GM21381 (cell line): Measurements from ENCODE around the gene SASS6.
"Not testable (repeated sequence)": the region's sequence is repeated elsewhere in the genome, so short reads cannot be mapped to it uniquely, and the experiment has no call there.

Experiments used
- ATAC-seq: cut with Tn5 transposase; IDR thresholded peaks from one replicate; pipeline ENCODE4 v1.9.1; 2021; ENCODE audit warnings: mild to moderate bottlenecking, moderate library complexity; ENCODE audit not compliant: unreplicated experiment

The SASS6 gene

DNA sequence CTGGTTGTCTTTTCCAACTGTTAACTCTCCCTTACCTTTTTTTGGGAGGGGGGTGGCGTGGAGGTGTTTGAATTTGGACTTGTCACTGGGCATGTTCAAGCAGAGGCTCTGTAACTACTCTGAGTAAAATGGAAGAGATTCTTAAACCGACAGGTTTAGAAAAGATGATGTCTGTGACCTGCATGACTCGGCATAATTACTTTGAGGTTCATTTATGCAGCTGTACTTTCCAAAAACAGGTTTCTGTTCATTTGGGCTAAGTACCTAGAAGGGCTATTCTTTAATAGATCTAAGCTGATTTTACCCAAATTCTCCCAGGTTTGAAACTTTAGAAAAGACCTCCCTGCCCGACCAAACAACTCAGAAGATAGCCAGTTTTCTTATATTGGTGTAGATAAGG is 82.6 kb downstream of the SASS6 start:
- ATAC-seq, result no peak

- ATAC-seq, result not testable (repeated sequence)
Observed at GRCh38 chr1:100047235-100047708, 85.5 kb downstream of the SASS6 start.

- ATAC-seq, result no peak
Observed at GRCh38 chr1:100045206-100045605, 87.5 kb downstream of the SASS6 start.

DNA sequence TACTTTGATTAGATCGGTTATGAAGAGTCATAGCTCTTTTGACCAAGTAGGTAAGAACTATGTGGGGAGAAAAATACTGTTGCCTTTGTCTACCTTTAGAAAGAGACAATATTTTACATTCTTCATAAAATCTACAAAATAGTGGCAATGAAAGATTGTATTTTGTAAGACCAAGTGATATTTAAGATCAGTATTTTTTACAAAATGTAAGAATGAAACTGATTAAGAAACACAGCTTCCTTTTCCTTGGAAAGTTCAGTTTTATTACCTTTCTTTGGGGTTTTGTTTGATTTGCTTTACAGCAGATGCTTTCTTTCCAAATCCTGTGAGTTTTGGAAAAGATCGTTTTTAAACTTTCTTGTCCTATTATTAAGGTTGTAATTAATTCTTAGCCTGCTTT is 93.1 kb downstream of the SASS6 start:
- no peak for ATAC-seq

- ATAC-seq, result peak; percentile 45
Observed at GRCh38 chr1:100038660-100039287, 94.0 kb downstream of the SASS6 start.

- ATAC-seq, result peak; percentile 89
Observed at GRCh38 chr1:100037927-100038659, 94.6 kb downstream of the SASS6 start.

GRCh38 chr1:100037656-100037926 is 95.1 kb downstream of the SASS6 start:
- no peak for ATAC-seq

GRCh38 chr1:100036718-100037655 is 95.7 kb downstream of the SASS6 start:
- ATAC-seq, result peak; percentile 6

GRCh38 chr1:100035214-100035613 is 97.5 kb downstream of the SASS6 start:
- no peak for ATAC-seq

- no peak for ATAC-seq
Observed at GRCh38 chr1:100034470-100034869, 98.3 kb downstream of the SASS6 start.
